GM13976 (cell line): ENCODE results near the gene CLDN22.

Source experiments
- DNase-seq: peaks from one replicate; pipeline ENCODE4 v3.0.0; 2012; ENCODE audit warnings: low spot score
- CTCF ChIP-seq: IDR thresholded peaks from 2 replicates; pipeline ENCODE4 v1.5.1; 2012; ENCODE audit warnings: borderline replicate concordance, mild to moderate bottlenecking; ENCODE audit not compliant: insufficient read depth; ENCODE audit errors: extremely low read depth, missing control alignments, control extremely low read depth
- in situ Hi-C: fragments of 300-500 bp; cut with MboI; formaldehyde crosslinking; loops from one replicate; pipeline ENCODE4 v1.12.0; 2022; ENCODE audit warnings: low sequenced_read_pairs, mixed read lengths, inconsistent platforms; ENCODE audit not compliant: unreplicated experiment

The CLDN22 gene

GRCh38 chr4:183314806-183315205 is 5.3 kb downstream of the CLDN22 start:
- TF ChIP-seq CTCF: no peak
- in situ Hi-C loops: no loop called here
- DNase-seq: no peak

DNA sequence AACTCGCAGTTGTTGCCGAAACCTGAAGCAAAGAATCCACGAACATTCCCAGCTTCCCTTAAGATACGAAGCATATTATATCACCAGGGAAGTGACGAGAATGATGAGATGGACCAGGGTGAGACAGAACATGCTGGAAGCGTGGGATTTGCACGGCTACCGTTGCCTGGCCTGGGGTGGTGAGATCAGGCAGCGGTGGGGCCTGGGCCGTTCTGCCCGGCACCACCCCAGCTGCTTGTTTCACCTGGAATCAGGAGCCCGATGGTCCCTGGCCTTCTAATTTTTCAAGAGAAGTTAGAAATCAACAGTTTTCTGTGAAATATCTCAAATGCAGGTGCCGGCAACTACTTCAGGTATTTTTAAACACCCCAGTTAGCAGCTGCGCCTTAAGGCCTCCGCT is 5.7 kb downstream of the CLDN22 start:
- no peak for TF ChIP-seq CTCF
- in situ Hi-C loops: no loop called here
- DNase-seq: no peak

DNA sequence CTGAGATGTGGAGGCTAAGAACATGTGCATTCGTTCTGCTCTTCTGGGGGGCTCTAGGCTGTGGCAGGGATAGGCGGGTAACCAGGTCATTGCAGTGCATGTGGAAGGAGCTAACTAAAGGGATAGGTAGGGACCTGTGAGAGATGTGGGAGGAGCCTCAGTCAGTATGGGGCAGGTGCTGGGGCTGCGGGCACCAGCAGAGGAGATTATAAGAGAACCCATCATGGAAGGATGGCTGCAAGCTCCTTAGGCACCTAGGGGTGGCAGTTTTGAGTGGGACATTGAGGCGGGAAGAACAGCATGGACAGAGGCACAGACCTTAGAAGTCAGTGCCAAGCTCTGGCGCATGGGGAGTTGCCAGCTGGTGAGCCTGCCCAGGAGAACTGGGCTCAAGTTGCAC is 7.2 kb downstream of the CLDN22 start:
- in situ Hi-C loops: no loop called here

GRCh38 chr4:183306811-183307210 is 13.3 kb downstream of the CLDN22 start:
- TF ChIP-seq CTCF: no peak
- no peak for DNase-seq
- in situ Hi-C loops: no loop called here

More for the DNA sequence above, 7.2 kb downstream of the CLDN22 start:
- no peak for DNase-seq
- TF ChIP-seq CTCF: no peak

DNA sequence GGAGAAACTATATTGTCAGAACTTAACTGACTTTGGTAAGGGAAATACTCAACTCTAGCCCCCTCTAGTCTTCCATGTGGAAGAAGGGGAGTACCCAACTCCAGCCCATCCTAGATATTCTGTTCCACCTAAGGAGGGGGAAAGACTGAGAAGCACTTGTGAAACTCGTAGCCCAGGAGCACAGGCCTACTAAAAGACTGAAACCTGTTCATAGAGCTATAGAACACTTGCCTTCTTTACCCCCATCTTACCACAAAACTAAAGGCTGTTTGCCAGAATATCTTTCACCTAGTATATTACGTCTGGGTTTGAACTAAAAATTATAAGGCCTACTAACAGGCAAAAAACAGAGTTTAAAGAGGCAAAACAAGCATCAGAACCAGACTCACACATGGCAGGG is 15.5 kb downstream of the CLDN22 start:
- TF ChIP-seq CTCF: no peak
- in situ Hi-C loops: no loop called here
- no peak for DNase-seq

GRCh38 chr4:183304067-183304466 is 16.0 kb downstream of the CLDN22 start:
- no peak for DNase-seq
- TF ChIP-seq CTCF: no peak
- in situ Hi-C loops: no loop called here

DNA sequence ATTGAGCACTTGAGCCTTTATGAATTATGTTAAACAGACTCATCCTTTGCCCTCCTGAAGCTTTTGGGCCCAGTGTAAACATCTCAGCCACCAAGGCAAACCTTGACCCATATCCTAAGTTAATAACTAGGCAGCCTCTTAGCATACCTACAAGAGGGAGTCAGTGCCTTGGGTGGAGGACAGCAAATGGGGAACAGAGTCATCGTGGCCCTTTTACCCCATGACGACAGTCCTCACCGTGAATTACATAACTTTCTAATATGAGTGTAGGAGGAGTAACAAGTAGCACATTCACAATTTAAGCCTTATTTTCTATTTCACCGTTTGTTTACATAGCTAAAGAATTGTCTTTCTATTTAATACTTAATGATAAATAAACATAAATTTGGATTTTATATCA is 16.8 kb downstream of the CLDN22 start:
- in situ Hi-C loops: no loop called here
- no peak for TF ChIP-seq CTCF

More for the DNA sequence above, 16.8 kb downstream of the CLDN22 start:
- no peak for DNase-seq
